Measurements from ENCODE around the gene XIRP1.

XIRP1 gene

GRCh38 chr3:39171860-39172259 lies 20.5 kb downstream of the XIRP1 start:
- no peak for TF ChIP-seq GATA3 (IDR thresholded peaks at IDR 0.05; ENCODE audit: low read depth, low read length)
- no peak for TF ChIP-seq GATA2 (IDR thresholded peaks at IDR 0.05; ENCODE audit: low read depth, low read length)

GRCh38 chr3:39170461-39170860 lies 21.9 kb downstream of the XIRP1 start:
- TF ChIP-seq GATA3 (IDR thresholded peaks at IDR 0.05; ENCODE audit: low read depth, low read length): no peak
- no peak for TF ChIP-seq GATA2 (IDR thresholded peaks at IDR 0.05; ENCODE audit: low read depth, low read length)

- TF ChIP-seq GATA3 (IDR thresholded peaks at IDR 0.05; ENCODE audit: low read depth, low read length) (no peak), GATA2 (IDR thresholded peaks at IDR 0.05; ENCODE audit: low read depth, low read length) (no peak)
These were observed 22.7 kb downstream of the XIRP1 start for GRCh38 chr3:39169712-39170111.

GRCh38 chr3:39168156-39168780 lies 24.1 kb downstream of the XIRP1 start:
- TF ChIP-seq GATA3 (IDR thresholded peaks at IDR 0.05; ENCODE audit: low read depth, low read length) (no peak), GATA2 (IDR thresholded peaks at IDR 0.05; ENCODE audit: low read depth, low read length) (no peak)

- TF ChIP-seq GATA2 (IDR thresholded peaks at IDR 0.05; ENCODE audit: low read depth, low read length) (no peak), GATA3 (IDR thresholded peaks at IDR 0.05; ENCODE audit: low read depth, low read length) (no peak)
These were observed 25.4 kb downstream of the XIRP1 start for GRCh38 chr3:39166932-39167532.

DNA sequence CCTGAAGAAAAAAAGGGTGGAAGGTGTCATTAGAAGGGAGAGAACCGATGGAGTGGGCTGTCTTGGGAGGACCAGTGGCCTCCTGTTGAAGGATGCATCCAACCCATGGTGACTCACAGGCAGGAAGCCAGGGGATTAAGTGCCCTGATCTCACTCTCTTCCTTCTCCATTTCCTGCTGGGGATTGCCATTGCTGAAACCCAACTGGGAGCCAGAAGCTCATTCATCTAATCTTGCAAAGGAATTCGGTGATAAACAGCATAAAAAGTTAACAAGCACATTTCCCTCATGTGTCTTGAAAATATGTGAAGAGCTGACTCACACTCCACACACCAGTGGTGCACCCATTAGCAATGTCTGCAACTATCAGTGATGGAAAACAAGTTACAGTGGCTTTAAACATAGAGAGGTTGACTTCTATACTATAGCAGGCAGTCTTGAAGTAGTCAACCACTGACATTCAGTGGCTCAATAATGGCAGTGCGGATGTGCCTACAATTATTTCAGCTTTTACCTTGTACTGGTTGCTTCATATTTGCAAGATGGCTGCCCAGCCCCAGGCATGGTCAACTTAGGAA lies 26.2 kb downstream of the XIRP1 start:
- TF ChIP-seq GATA3 (IDR thresholded peaks at IDR 0.05; ENCODE audit: low read depth, low read length) (no peak), GATA2 (IDR thresholded peaks at IDR 0.05; ENCODE audit: low read depth, low read length) (no peak)

GRCh38 chr3:39165518-39165917 lies 26.9 kb downstream of the XIRP1 start:
- no peak for TF ChIP-seq GATA2 (IDR thresholded peaks at IDR 0.05; ENCODE audit: low read depth, low read length)
- TF ChIP-seq GATA3 (IDR thresholded peaks at IDR 0.05; ENCODE audit: low read depth, low read length): no peak

GRCh38 chr3:39164414-39164813 lies 28.0 kb downstream of the XIRP1 start:
- TF ChIP-seq GATA2 (IDR thresholded peaks at IDR 0.05; ENCODE audit: low read depth, low read length): no peak
- no peak for TF ChIP-seq GATA3 (IDR thresholded peaks at IDR 0.05; ENCODE audit: low read depth, low read length)

DNA sequence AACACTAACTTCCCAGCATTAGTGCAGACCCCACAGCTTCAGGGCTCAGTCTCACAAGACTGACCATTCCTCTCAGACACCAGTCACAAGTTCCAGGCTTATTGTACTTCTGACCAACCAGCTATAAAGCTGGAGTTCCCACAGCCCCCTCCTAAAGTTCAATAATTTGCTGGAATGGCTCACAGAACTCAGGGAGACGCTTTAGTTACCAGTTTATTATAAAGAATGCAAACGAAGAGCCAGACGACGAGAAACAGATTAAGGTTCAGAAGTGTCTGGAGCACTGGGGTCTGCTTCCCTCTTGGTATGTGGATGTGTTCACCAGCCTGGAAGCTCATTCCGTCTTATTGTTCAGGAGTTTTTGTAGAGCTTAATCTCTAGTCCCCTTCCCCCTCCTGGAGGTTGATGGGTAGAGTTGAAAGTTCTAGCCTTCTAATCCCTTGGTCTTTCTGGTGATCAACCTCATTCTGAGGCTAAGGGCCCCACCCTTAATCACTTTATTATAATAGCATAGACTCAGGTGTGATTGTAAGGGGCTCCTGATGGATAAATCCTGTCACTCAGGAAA lies 34.2 kb downstream of the XIRP1 start:
- TF ChIP-seq GATA2 (IDR thresholded peaks at IDR 0.05; ENCODE audit: low read depth, low read length): no peak
- no peak for TF ChIP-seq GATA3 (IDR thresholded peaks at IDR 0.05; ENCODE audit: low read depth, low read length)

DNA sequence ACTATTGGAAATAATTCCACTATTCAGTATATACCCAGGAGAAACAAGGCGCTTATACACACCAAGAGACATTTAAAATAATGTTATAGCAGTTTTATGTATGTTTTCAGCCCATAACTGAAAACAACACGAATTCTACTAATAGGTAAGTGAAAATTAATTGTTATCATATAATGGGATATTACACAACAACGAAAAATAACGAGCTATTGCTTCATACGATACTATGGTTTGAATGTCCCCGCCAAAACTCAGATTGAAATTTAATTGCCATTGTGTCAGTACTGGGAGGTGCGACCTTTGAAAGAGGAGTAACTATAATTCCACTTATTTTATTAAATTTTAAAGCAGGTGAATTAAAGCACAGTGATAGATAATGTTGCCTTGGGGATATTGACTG lies 35.0 kb downstream of the XIRP1 start:
- TF ChIP-seq GATA3 (IDR thresholded peaks at IDR 0.05; ENCODE audit: low read depth, low read length) (no peak), GATA2 (IDR thresholded peaks at IDR 0.05; ENCODE audit: low read depth, low read length) (no peak)

- TF ChIP-seq GATA2 (IDR thresholded peaks at IDR 0.05; ENCODE audit: low read depth, low read length): no peak
- TF ChIP-seq GATA3 (IDR thresholded peaks at IDR 0.05; ENCODE audit: low read depth, low read length): no peak
These were observed 36.0 kb downstream of the XIRP1 start for GRCh38 chr3:39156421-39156820.

DNA sequence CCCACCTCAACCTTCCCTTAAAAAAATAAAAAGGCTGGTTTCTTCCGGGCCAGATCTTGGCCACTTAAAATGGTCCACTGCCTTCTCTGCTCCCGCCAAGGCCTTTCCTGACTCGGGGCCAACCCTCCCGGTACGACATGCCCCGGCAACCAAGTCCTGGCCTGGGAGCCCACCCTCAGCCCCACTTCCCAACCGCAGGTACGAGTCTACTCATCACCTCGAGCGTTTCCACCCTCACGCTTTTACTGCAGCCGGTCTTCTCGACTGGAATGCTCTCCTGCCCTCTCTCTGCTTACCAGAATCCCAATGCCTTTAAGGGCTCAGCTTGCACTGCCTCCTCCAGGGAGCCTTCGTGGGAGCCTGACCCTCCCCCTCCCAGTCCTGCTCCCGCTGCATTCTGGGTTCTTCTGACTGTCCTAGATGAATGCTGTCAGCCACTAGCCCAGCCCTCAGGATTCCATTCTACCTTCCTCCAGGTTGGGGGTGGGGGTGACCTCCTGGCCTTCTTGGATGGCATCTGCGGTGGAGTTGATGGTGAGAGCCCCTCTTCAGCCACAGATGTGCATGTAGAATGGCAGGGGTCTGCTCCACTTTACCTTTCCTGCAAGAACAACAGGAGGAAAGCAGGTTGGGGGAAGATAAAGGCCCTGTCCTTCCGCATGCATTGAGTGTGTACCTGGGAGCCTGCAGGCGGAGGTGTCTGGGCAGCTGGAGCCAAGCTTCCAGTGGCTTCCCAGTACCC lies 37.9 kb downstream of the XIRP1 start:
- no peak for TF ChIP-seq GATA3 (IDR thresholded peaks at IDR 0.05; ENCODE audit: low read depth, low read length)
- TF ChIP-seq GATA2 (IDR thresholded peaks at IDR 0.05; ENCODE audit: low read depth, low read length): no peak

DNA sequence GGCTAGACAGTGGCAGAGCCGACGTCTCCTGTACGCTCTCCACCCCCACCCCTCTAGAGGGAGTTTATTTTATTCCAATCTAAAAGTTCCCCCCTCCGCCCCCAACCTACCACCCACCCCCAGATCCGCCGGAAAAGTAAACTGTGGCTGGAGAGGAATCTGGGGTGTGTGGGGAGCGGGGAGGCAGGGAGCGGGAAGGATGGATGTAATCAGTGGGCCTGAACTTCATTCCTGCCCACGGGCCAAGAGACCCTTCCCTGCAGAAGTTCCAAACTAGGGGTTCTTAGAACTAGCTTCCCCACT lies 38.5 kb downstream of the XIRP1 start:
- TF ChIP-seq GATA3 (IDR thresholded peaks at IDR 0.05; ENCODE audit: low read depth, low read length) (no peak), GATA2 (IDR thresholded peaks at IDR 0.05; ENCODE audit: low read depth, low read length) (no peak)

DNA sequence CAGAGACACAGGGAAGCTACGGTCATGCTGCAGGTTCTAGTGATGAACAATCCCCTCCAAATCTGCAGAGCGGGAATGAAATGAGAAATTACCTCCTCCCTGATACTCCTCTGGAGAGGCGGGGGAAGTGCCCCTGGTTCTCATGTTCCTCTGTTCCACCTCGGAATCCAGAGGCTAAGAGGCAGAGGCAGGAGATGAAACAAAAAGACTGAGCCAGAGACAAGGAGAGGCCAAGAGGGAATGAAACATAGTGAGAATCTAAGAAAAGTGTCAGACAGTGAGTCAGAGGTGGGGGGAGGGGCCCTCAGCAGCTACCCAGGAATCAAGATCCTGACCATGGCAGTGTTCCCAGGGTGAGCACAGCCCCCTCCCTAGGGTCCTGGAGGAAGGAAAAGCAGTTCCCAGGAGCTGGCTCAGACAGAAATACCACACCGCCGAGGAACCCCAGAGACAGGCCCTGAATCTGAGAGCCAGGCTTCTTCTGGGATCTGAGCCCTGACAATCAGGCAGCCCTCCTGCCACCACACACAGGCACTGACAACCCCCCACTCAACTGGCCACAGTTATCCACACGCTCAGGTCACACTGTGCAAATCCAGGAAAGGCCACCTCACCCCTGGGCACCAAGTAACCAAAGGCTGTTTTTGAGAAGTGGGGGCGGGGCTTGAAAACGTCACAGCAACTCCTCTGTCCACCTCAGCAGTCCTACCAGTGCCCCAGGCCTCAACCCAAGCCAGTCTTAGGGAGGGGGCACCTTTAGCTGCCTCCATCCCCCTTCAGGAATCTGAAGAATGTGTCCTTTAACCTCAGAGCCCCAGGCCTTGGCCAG lies 41.4 kb downstream of the XIRP1 start:
- TF ChIP-seq GATA2 (IDR thresholded peaks at IDR 0.05; ENCODE audit: low read depth, low read length) (no peak), GATA3 (IDR thresholded peaks at IDR 0.05; ENCODE audit: low read depth, low read length) (no peak)
